GM18502 (cell line): Measurements from ENCODE around the gene RMND1.
"Not testable (repeated sequence)": the region's sequence is repeated elsewhere in the genome, so short reads cannot be mapped to it uniquely, and the experiment has no call there.

Experiments
- ATAC-seq: cut with Tn5 transposase; IDR thresholded peaks from one replicate; pipeline ENCODE4 v1.9.1; 2021; ENCODE audit warnings: mild to moderate bottlenecking; ENCODE audit not compliant: unreplicated experiment, poor library complexity

The RMND1 gene

DNA sequence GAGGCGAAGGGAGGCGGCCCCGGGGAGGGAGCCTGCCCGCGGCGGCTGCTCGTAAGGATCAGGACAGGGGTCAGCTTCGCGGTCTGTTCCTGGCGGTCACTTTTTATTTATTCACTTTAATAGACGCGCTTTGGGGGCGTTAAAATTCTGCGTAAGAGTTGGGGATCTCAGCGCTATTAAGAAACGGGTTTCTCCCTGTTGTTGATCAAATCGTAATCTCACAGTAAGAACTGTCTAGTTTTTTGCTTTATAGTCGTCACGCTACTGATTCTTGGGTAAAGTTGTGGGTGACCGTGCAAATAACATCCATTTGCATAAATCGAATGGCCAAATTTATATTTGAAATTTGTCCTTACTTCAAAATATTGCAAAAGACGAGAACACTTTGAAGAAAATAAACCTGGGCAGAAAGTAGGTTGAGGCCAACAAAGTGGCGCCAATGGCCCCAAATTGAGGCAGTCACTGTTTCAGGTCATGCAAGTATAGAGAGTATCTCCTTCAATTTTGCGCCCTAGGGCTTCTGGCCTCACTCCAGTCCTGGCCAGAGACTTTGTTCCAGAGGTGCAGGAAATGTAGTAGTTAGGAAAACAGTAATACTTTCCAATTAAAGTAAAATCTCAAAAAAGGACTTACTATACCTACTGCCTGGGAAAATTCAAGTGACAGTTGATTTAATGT lies 963 bp upstream of the RMND1 start:
- no peak for ATAC-seq

DNA sequence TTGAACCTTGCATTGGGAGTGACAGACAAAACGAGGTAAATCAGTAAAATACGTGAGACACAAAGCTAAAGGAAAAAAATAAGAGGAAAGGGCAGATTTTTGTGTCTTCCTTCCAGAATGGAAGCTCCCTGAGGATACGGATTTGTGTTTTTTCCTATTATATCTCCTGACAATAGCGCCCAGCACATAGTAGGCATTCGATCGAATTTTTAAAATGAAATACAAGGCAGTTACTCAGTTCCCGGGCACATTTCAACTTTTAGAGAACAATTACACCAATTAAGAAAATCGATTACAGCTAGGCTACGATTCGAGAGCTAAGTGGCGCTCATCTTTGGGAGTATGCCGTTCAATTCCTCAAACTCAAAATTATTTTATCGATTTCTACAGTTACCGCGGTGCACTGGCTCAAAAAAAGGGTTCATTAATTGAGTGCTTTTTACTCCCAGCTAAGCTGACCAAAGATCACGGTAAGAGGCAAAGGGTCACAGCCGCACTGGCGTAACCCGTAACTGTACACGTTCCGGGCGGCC lies 443 bp downstream of the RMND1 start:
- no peak for ATAC-seq

DNA sequence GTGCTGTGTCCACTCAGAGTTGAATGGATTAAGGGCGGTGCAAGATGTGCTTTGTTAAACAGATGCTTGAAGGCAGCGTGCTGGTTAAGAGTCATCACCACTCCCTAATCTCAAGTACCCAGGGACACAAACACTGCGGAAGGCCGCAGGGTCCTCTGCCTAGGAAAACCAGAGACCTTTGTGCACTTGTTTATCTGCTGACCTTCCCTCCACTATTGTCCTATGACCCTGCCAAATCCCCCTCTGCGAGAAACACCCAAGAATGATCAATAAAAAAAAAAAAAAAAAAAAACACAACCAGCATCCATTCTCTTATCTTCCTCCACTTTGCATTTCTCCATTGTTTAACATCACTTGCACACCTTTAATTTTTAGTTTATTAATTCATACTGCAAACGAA lies 998 bp downstream of the RMND1 start:
- not testable (repeated sequence) for ATAC-seq

DNA sequence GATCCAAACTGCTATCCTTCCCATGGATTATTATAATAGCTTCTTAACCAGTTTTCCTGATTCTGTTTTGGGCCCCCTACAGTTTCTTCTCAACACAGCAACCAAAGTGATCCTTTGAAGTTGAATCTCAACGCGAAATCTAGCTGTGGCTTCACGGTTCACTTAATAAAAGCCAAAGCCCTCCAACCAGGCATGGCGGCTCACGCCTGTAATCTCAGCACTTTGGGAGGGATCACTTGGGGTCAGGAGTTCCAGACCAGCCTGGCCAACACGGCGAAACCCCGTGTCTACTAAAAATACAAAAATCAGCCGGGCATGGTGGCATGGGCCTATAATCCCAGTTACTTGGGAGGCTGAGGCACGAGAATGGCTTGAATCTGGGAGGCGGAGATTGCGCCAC lies 3.3 kb downstream of the RMND1 start:
- no peak for ATAC-seq

DNA sequence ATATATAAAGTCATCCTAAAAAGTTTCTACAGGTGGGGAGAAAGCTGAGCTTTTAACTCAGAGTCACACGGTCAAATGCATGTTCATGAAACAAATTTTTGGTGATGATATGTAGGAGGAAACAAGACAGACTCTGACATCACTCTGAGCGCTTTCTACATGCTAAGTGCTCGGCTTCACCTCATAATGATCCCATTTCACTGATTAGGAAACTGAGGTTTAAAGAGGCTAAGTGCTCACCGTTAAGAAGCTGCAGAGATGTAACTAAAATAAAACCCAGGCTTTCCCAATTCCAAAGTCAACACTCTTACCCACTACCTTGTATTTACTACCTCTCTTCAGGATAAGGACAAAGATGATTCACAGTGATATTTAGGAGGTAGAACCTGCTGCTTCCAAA lies 4.7 kb downstream of the RMND1 start:
- no peak for ATAC-seq

DNA sequence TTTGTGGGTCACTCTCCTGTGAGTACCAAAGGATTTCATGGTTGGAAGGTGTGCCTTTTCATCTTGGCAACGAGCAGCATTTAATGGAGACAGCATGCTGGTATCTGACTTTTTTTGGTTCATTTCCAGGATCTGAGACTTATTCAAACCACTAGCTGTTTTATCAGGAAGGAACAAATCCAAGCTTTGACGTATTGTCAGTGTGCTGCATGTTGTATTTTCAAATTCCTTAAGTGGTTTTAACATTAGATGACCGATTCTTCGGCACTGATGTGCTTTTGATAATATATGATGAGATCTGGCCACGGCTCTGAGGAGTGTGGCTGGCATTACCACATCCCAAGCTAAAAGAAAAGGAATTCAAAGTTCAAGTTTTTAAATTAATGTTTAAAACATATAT lies 6.4 kb downstream of the RMND1 start:
- ATAC-seq, result no peak

DNA sequence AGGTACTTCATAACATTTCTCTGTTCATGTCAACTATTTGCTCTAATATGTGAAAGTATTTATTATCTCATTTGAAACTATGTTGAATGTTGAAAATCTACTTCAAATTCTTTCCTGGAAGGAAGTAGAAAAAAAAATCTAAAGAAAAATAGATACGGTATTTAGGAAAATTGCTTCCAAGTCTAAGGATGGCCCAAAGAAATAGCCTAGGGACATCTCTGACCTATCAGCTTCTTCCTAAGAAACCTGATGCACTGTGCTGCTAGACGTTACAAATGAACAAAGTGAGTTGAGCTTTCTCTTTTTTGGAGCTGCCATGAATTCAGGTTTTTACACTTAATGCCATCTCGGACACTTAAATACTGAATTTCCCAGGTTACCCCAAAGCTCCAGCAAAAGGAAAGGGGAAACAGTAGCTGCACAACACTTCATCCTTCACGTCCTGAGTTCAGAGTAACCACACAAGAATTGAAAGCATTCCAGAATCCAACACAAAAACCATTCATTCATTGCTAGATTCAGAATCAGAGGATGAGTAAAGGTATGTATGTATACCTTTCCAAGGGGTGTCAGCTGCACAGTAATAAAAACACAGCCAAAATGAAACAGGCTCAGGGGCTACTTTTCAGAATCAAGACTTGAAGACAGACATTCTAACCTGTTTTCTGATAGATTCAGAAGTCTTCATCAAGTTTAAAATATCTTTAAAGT lies 7.9 kb downstream of the RMND1 start:
- ATAC-seq, result no peak

DNA sequence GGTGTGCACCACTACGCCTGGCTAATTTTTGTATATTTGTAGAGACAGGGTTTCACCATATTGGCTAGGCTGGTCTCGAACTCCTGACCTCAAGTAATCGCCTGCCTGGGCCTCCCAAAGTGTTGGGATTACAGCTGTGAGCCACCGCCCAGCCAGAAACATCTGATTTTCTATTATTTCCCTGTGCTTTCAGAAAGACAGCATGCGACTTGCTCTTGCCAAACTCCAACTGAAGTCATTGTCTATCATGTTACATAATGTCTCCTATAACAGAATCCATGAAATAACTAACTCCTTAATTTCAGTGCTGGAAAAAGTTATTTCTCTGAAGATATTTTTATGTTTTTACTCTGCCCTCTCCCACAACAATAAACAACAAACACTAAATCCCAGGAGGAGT lies 8.5 kb downstream of the RMND1 start:
- no peak for ATAC-seq

DNA sequence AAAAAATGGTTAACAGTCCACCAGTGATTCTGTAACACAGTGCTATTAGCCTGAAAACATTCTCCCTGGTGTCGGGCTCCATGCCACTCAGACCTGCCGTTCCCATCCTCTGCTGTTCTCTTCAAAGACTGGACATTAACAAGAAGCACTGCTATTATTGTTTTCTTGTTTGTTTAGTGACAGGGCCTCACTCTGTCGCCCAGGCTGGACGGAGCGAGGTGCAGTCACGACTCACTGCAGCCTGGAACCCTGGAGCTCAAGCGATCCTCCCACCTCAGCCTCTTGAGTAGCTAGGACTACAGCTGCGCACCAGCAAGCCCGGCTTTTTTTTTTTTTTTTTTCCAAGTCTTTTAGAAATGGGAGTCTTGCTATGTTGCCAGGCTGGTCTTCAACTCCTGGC lies 9.6 kb downstream of the RMND1 start:
- no peak for ATAC-seq

DNA sequence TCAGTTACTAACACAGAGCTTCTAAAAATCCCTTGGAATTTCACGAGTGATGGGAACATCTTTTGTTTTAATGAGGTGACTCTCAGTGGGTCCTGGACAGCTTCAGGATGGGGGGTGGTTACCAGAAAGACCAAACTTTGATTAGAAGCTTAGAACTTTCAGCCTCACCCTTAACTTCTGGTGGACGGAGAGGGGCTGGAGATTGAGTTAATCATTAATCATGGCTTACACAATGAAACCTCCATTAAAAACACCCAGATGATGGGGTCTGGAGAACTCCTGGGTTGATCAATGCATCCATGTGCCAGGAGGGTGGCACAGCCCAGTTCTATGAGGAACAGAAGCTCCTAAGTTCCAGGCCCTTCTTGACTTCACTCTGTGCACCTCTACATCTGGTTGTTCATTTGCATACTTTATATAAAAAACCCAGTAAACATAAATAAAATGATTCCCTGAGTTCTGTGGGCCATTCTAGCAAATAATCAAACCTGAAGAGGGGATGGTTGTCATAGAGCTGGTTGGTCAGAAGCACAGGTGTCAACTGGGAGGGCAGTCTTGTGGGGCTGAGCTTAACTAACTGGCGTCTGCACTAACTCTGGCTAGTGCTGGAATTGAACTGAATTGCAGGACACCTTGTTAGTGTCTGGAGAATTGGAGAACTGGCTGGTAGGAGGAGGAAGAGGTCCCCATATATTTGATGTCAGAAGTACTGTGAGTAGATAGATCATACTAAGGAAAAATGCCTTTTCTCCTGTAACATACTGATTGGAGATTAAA lies 10.3 kb downstream of the RMND1 start:
- no peak for ATAC-seq

DNA sequence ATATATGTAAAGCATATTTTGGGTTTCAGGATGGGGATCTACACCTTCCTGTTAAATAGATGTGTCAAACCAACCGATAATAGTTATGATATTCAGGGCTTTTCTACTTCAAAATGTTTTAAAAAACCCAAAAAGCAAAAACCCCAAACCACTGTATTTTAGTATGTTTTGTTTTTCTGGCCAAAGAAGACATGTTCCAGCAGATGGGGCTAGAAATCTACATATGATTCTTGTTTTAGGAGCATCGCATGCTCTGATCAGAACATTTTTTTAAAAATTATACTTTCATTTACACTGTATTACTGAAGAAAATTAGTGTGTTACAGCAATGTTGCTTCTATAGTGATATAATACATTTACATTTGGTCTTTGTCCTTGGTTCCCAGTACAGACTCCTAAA lies 11.0 kb downstream of the RMND1 start:
- peak; percentile 59 for ATAC-seq

DNA sequence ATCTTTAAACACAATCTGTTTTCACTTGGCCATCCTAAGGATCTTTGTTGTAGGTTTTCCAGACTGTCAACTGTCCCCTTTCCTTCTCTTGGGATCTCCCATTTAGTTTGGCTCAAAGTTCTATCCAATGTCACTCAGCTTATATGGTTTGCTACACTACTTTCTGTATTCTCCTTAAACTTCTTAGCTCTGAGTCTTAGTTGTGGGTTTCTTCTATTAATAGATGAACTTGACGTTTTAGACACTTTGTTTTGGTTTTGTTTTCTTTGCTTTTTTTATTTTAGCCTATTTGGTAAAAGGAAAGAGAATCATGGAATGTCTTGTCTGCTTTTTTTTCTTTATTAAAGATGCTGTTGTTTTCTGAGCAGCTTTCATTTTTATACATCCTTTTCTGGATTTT lies 11.4 kb downstream of the RMND1 start:
- ATAC-seq, result peak; percentile 59

DNA sequence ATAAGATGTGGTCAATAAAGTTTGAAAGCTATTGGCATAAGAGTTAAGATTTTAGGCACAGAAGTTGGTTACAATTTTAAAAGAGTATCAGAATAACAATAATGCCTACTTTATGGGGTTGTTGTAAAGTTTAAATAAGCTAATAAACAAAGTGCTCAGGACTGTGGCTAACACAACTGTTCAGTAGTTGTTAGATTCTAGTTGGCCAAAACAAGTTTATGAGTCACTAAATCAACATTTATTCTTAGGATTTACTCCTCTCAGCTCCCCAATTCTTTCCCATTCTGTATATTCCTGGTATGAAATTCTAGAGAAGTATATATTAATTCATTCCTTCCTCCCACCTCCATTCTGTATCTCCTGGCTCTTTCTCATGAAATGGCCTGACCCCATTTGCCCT lies 14.5 kb downstream of the RMND1 start:
- no peak for ATAC-seq

DNA sequence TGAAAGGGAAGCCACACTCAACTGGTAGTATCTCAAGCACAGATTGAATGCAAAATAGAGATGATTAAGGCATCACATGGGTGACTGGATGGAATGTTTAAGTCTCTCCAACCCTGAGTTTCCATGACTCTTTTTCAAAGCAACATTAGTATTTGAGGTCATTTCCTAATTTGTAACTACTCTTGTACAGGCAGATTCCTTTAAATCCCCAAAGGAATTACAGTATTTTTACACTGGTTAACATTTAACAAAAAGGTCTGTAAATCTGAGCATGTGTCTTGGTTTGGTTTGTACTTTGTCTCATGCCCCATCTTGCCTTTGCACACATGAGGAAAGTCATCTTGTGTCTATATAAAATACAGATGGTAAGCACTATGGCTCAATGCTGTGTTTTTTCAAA lies 15.1 kb downstream of the RMND1 start:
- no peak for ATAC-seq

DNA sequence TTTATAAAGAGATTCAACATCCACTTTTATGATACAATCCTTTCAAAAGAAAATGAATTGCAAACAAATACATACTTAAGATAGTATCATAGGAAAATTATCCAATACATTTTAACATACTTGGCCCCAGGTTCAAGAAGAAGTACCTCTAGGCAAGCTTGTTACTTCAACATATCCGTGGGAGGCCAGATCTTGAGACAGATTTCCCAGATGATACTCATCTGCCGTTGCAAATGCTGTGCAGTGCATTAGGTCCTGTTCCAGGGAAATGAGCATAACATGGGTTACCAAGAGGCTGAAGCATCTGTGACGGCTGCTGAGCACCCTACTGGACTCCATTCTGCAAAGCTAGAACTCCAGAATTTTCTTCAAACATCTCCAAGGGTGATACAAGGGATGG lies 15.6 kb downstream of the RMND1 start:
- no peak for ATAC-seq

DNA sequence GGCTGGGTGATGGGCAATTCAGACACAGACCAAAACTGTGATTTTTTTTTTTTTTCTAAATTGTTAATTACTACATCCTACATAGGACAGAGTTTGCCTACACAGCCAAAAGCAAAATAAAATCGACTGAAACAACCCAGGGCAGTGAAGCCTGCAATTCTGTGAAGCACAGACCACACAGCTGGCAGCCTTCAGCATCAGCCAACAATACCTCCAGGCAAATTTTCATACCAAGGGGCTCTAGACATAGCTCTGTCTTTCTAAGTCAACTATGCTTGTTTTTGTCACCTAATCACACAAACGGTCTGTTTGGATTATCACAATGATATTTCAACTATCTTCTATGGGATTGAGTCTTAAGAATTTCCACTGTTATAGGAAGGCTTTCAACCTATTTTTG lies 17.6 kb downstream of the RMND1 start:
- peak; percentile 66 for ATAC-seq

DNA sequence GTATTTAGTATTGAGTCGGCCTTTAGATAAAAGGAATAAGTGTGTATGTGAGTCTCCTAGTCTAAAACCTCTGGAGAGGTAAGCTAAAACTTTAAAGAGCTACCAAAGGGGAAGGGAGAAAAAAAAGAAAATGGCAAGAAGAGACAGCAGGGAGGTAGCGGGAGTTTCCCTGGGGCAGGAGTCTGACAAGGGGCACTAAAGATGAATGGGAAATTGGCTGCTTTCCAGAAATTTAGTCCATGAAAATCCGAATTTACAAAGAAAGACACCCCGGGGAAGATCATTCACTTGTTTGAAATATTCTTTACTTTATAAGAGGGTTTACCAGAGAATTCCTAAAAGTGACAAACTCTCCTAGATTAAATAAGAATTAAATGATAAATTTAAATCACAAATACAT lies 19.3 kb downstream of the RMND1 start:
- no peak for ATAC-seq

DNA sequence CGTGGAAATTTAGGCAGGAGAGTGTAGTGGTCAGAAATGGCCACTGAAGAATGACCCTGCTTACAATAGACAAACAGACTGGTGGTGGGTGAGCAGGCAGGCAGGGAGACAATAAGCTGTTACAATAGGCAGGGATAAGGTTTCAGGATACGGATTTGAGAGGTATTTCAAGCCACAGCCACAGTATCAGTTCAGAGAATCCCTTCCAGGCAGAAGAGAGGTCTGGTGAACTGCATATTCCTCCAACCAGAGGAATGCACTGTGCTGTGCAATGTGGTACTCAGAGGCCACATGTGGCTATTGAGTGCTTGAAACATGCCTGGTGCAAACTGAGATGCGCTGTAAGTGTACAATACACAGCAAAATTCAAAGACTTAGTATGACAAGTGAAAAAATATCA lies 20.6 kb downstream of the RMND1 start:
- ATAC-seq, result no peak

DNA sequence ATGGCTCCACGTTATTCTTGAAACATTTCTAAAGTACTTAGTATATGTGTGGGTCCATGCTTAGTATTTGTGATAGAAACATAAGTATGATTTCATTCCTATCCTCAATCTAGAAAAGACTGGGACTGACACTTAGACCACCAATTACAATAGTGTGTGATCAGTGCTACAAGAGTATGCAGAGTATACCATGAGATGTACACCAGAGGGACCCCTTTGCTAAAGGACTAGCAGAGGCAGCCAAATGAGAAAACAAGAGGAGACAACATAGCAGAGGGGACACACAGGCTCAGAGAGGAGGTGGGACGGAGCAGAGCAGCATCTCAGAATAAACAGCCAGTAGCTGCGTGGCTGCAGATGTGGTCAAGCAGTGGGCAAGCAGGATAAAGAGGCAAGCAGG lies 21.0 kb downstream of the RMND1 start:
- no peak for ATAC-seq

DNA sequence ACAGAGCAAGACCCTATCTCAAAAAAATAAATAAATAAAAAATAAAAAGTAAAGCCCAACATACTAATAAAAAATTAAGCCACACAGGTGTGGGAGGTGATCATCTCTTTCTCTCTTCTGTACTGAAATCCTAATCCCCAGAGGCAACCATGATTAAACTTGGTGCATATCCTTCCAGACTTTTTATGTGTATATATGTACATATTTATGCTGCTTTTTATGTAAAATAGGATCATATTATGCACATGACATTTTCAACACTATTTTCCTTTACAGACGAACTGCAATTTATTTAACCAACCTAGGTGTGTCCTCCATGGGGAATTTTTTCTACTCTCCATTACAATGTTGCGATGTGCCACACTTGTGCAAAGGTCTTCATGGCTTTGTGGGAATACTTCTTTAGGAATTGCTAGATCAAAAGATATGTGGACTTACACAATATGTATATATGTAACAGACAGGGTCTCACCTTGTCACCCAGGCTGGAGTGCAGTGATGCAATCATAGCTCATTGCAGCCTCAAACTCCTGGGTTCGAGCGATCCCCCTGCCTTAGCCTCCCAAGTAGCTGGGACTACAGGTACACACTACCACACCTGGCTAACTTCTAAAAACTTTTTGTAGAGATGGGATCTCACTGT lies 23.7 kb downstream of the RMND1 start:
- ATAC-seq, result no peak

DNA sequence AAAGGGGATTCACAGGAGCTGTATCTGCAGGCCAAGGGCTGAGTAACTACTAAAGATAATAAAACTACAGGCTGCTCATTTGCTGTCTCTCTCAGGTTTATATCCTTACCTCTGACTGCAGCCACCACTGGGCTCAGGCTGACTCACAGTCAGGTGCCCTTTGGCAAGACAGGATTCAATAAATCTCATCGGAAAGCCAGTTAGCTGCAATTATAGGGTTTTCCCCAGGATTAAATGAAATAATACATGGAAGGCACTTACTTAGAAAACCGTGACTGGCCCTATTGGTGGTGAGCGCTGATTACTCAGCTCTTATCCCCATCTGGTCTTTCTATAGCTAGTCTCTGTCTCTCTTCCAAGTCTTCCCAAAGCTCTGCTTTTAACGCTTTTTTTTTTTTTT lies 26.4 kb downstream of the RMND1 start:
- ATAC-seq, result no peak
